GM19025 (cell line): ENCODE measurements around the gene GYS1.
"Not testable (repeated sequence)": the region's sequence is repeated elsewhere in the genome, so short reads cannot be mapped to it uniquely, and the experiment has no call there.

ENCODE experiments used
- ATAC-seq: cut with Tn5 transposase; IDR thresholded peaks from one replicate; pipeline ENCODE4 v1.9.1; 2021; ENCODE audit warnings: mild to moderate bottlenecking, low read depth, moderate library complexity; ENCODE audit not compliant: unreplicated experiment

Gene GYS1

DNA sequence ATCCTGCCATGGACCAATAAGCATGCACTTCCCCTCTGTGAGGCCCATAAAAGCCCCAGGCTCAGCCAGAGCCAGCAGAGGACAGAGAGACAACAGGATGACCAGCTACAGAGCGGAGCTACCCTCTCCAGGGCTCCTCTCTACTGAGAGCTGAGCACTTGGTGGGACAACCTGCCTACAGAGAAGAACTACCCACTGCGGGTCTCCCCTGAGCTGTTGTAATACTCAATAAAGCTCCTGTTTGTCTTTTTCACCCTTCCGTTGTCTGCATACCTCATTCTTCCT lies 45.9 kb downstream of the GYS1 start:
- ATAC-seq: no peak

DNA sequence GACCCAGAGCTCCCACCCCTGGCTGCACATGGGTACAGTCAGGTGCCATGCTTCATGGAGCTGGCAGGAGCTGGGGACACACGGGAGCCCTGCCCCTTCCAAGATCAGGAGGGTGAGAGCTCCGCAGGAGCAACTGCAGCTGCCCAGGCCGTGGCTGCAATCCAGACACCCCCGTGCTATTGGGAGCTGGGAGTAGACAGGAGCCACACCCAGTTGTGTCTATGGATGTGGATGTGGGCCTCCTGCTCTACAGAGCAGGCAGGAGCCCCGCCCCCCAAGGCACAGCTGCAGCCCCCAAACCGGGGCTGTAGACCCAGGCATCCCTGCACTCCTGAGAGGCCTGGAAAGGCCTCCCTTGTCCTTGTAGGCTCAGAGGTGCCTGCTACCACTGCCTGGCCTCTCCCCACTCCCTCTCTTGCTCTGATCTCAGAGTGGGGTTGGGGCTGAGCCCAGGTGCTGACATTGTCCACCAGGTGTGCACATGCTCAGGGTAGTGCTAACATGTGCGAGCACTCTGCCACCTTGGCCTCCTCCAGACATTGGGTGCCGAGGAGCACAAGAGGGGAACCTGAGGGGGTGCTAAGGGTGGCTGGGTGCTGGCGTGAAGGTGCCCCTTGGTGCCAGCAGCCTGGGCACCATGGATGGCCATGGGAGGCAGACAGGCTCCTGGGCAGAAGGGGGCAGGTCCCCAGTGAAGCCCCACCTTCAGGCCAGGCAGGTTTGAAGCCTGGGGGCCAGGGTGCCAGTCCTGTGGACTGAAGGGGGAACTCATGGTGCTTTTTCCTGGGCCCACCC lies 46.4 kb downstream of the GYS1 start:
- no peak for ATAC-seq

- no peak for ATAC-seq
Measured at GRCh38 chr19:48945817-48946216, 47.3 kb downstream of the GYS1 start.

DNA sequence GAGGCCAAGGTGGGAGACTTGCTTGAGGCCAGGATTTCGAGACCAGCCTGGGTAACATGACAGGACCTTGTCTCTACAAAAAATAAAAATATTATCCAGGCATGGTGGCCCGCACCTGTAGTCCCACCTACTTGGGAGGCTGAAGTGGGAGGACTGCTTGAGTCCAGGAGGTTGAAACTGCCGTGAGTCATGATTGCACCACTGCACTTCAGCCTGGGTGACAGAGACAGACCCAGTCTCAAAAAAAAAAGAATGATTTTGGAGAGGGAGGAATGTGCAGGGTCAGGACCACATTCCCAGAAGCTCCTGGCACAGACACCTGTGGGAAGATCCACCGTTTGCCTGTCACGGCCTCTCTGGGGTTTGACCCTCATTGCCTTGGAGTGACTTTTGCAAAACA lies 47.7 kb downstream of the GYS1 start:
- no peak for ATAC-seq

DNA sequence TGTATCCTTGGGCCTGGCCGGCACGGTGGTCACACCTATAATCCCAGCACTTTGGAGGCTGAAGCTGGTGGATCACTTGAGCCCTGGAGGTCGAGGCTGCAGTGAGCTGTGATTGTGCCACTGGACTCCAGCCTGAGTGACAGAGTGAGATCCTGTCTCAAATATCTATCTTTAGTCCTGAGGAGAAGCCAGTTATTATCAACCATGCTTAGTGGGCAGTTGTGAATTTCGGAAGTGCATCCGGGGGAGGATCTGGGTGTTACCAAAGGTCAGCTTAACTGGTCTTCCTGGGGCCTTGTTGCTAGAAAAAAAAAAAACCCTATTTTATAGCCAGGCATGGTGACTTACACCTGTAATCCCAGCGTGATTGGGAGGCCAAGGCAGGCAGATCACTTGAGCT lies 50.0 kb downstream of the GYS1 start:
- ATAC-seq: no peak

- ATAC-seq: no peak
Measured at GRCh38 chr19:48940902-48941301, 52.2 kb downstream of the GYS1 start.

- no peak for ATAC-seq
Measured at GRCh38 chr19:48938256-48938655, 54.9 kb downstream of the GYS1 start.

DNA sequence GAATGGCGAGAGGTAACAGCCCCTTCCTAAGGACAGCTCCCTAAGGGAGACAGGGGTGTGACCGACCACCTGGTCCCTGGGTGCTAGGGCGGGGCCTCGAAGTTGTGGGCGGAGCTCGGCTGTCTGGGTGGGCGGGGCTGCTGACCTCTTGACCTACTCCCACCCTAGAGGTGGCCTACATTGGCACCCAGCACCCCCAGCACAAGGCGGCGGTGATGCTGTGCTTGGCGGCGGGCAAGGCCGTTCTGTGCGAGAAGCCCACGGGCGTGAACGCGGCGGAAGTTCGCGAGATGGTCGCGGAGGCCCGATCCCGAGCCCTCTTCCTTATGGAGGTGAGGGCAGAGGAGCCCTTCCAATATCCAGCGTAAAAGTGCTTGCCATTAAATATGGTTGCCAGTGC lies 57.2 kb downstream of the GYS1 start:
- no peak for ATAC-seq

DNA sequence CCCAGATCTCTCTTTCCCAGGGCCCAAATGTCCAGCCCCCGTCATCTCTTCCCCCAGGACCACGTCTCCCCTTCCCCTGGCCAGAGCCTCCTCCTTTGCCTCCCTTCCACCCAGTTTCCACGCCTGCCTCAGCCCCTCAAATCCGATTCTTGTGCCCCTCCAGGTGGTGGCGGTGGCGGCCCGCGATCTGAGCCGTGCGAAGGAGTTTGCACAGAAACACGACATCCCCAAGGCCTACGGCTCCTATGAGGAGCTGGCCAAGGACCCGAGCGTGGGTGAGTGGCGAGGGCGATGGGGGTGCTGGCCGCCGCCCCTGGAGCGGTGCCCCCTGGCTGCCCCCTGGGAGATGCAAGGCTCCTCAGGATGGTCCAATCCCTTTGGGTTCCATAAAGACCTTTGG lies 58.3 kb downstream of the GYS1 start:
- ATAC-seq: no peak

DNA sequence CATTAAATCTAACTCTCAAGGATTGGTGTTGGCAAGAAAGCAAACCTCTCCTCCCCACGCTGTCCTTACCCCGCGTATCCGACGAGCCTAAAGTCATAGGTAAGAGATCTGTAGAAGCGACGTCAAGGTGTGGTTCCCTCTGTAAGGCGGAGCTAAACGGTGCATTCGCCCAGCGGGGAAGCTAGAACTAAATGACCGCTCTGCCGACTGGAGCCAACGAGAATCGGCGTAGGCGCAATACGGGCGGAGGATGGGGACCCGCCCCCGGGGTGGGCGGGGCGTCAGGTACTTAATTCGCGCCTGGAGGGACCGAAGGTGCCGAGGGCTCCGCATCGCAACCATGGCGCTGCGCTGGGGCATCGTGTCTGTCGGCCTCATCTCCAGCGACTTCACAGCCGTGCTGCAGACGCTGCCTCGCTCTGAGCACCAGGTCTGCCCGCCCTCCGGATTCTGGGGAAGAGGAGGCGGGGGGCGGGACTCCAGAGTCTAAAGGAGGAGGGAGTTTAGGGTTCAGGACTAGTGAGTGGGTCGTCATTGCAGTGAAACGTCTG lies 59.7 kb downstream of the GYS1 start, which contains the start of gene DHDH:
DHDH (plus strand) TSS at position 318 of the 551 bp plus-strand sequence; CDS start at position 341, 23 bp downstream.
- ATAC-seq: no peak

GRCh38 chr19:48928164-48929025 lies 64.7 kb downstream of the GYS1 start:
- no peak for ATAC-seq

- ATAC-seq: not testable (repeated sequence)
Measured at GRCh38 chr19:48927692-48928091, 65.4 kb downstream of the GYS1 start.

DNA sequence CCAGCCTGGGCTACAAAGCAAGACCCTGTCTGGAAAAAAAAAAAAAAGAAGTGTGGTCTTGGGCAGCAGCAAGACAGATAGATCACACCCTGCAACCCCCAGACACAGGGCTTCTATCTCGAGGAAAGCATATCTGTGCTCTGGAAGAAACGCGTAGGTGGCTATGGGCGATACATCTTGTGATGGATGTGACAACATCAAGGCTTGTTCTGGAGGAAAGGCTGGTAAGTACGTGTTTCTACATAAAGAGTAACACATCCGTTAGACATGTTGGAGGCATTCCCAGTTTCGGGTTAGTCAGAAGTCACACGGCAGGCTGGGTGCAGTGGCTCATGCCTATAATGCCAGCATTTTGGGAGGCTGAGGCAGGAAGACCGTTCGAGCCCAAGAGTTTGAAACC lies 66.2 kb downstream of the GYS1 start:
- ATAC-seq: no peak

DNA sequence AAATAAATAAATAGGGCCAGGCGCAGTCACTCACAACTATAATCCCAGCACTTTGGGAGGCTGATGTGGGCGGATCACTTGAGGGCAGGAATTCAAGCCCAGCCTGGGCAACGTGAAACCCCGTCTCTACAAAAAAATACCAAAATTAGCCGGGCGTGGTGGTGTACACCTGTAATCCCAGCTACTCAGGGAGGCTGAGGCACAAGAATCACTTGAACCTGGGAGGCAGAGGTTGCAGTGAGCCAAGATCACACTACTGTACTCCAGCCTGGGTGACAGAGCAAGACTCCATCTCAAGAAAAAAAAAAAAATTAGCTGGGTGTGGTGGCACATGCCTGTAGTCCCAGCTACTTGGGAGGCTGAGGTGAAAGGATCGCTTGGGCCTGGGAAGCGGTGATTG lies 67.2 kb downstream of the GYS1 start:
- not testable (repeated sequence) for ATAC-seq

DNA sequence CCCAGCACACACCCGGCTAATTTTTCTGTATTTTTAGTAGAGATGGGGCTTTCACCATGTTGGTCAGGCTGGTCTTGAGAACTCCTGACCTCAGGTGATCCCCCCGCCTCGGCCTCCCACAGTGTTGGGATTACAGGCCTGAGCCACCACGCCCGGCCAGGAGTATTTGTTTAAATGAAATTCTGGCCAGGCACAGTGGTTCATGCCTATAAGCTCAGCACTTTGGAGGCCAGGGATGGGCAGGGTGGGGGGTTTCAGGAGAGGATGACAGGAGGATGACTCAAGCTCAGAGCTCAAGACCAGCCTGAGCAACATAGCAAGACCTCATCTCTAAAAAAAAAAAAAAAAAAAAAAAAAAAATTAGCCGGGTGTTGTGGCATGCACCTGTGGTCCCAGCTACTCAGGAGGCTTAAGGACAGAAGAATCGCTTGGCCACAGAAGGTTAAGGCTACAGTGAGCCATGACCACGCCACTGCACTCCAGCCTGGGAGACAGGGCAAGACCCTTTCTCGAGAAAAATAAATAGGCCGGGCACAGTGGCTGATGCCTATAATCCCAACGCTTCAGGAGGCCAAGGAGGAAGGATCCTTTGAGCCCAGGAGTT lies 67.8 kb downstream of the GYS1 start:
- ATAC-seq: no peak

DNA sequence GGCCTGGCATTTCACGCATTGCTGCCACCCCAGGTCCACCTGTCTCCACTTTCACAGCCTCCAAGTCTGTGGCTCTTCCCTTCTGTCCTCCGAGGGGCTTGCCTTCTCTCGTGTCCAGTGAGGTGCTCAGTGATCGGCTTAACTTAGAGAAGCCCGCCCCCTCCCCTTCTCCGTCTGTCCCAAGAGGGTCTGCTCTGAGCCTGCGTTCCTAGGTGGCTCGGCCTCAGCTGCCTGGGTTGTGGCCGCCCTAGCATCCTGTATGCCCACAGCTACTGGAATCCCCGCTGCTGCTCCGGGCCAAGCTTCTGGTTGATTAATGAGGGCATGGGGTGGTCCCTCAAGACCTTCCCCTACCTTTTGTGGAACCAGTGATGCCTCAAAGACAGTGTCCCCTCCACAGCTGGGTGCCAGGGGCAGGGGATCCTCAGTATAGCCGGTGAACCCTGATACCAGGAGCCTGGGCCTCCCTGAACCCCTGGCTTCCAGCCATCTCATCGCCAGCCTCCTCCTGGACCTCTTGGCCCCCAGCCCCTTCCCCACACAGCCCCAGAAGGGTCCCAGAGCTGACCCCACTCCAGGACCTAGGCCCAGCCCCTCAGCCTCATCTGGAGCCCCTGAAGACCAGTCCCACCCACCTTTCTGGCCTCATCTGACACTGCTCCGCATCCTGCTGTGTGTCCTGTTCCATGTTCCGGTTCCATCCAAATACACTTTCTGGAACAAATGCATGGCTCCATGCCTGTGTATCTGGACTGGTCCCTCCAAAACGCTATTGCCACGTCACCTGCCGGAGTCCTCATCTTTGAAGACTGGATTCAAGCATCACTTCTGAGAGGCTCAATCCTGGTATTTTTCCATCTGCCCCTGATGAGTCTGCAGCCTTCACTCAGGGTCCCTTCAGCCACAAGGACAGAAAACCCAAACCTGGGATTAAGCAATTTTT lies 70.3 kb downstream of the GYS1 start:
- no peak for ATAC-seq

DNA sequence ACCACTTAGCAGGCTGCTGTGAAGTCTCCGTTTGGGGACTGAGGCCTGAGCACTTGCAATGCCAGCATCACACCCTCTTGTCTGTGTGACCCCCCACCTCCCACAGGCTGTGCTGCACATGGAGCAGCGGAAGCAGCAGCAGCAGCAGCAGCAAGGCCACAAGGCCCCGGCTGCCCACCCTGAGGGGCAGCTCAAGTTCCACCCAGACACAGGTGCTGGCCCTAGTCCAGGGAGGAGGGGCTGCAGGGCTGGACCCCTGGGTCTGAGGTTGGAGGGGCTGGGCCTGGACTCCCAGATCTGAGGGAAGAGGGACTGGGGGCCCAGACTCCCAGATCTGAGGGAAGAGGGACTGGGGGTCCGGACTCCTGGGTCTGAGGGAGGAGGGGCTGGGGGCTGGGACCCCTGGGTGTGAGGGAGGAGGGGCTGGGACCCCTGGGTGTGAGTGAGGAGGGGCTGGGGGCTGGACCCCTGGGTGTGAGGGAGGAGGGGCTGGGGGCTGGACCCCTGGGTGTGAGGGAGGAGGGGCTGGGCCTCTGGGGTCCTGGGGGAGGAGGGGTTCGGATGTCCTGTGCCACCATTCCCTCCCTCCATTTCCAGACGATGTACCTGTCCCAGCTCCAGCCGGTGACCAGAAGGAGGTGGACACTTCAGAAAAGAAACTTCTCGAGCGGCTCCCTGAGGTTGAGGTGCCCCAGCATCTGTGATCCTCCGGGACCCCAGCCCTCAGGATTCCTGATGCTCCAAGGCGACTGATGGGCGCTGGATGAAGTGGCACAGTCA lies 71.2 kb downstream of the GYS1 start:
- no peak for ATAC-seq

- no peak for ATAC-seq
Measured at GRCh38 chr19:48920949-48921348, 72.2 kb downstream of the GYS1 start.

DNA sequence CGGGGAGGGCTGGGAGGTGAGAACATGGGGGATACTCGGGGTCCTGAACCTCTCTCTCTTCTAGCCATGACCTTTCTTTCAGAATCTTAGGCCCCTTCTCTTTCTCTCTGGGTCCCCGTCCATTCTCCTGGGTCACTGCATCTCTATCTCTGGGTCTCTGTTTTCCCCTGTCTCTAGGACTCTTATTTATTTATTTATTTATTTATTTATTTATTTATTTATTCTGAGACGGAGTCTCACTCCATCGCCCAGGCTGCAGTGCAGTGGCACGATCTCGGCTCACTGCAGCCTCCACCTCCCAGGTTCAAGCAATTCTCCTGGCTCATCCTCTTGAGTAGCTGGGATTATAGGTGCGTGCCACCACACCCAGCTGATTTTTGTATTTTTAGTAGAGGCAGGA lies 73.8 kb downstream of the GYS1 start:
- not testable (repeated sequence) for ATAC-seq
